H1 (cell line): ENCODE measurements around the gene CDC5L. TPM values are rescaled to one million over a fixed set of nuclear protein-coding genes. Genes with fewer than 3 reads are reported as not detected.

Experiments
- CTCF ChIA-PET: fragments of 300-600 bp; sonication (Branson Sonifier 250); formaldehyde crosslinking; loops from one replicate; lab custom pipeline; 2021; ENCODE audit not compliant: partially characterized antibody; lab: Charles Lee
- POLR2A ChIA-PET: fragments of 300-600 bp; sonication (Branson Sonifier 250); formaldehyde crosslinking; loops from one replicate; lab custom pipeline; 2021; ENCODE audit warnings: inconsistent platforms; ENCODE audit not compliant: partially characterized antibody; lab: Charles Lee
- DNase-seq, 2 experiments: peaks; one replicate each; pipeline versions ENCODE4 v3.0.0 to v3.0.0-alpha.2; 2010 to 2022; ENCODE audit warnings: low spot score in 2 of 2, low read depth in 1 of 2, mixed read lengths in 1 of 2
- FAIRE-seq: peaks from 2 replicates; lab custom pipeline; 2011; peaks lifted over from hg19 to GRCh38; lab: Jason Lieb, UNC
- H2AFZ ChIP-seq: 2 replicates; pipeline ENCODE4 v1.8.1; 2012; ENCODE audit warnings: low read length, inconsistent platforms
- H2AK5ac ChIP-seq: 2 replicates; pipeline ENCODE4 v1.6.1; 2013; ENCODE audit warnings: low read depth, low read length
- H2BK120ac ChIP-seq: replicated peaks from 2 replicates; pipeline ENCODE3; 2013; ENCODE audit warnings: low read depth, low read length, inconsistent platforms
- H2BK12ac ChIP-seq: 2 replicates; pipeline ENCODE4 v1.6.1; 2013; ENCODE audit warnings: low read depth, low read length
- H2BK15ac ChIP-seq: 2 replicates; pipeline ENCODE4 v1.6.1; 2013; ENCODE audit warnings: low read length
- H2BK20ac ChIP-seq: 2 replicates; pipeline ENCODE4 v1.6.1; 2013; ENCODE audit warnings: low read length
- H2BK5ac ChIP-seq: 2 replicates; pipeline ENCODE4 v1.6.1; 2013; ENCODE audit warnings: low read depth, low read length
- H3K14ac ChIP-seq: 2 replicates; pipeline ENCODE4 v1.6.1; 2013; ENCODE audit warnings: inconsistent platforms; ENCODE audit not compliant: insufficient read length
- H3K18ac ChIP-seq: 2 replicates; pipeline ENCODE4 v1.6.1; 2013; ENCODE audit warnings: low read length; ENCODE audit errors: extremely low read depth
- H3K23ac ChIP-seq: 2 replicates; pipeline ENCODE4 v1.6.1; 2013; ENCODE audit warnings: inconsistent platforms; ENCODE audit not compliant: insufficient read length
- H3K23me2 ChIP-seq: 2 replicates; pipeline ENCODE4 v1.6.1; 2013; ENCODE audit warnings: low read depth, low read length
- H3K27ac ChIP-seq: 2 replicates; pipeline ENCODE4 v1.6.1; 2011; ENCODE audit warnings: low read depth, low read length, inconsistent platforms
- H3K27me3 ChIP-seq, 4 experiments: replicated peaks in 1 of 4; 1 replicate in 1 of 4; 2 replicates in 3 of 4; pipeline versions ENCODE4 v1.6.1 to v1.8.1; 2011 to 2013; ENCODE audit warnings: low read length in 3 of 4, mild to moderate bottlenecking in 3 of 4, inconsistent platforms in 2 of 4, mixed read lengths in 2 of 4, moderate library complexity in 1 of 4; ENCODE audit not compliant: control insufficient read depth in 3 of 4, insufficient read depth in 3 of 4; ENCODE audit errors: extremely low read depth in 1 of 4
- H3K36me3 ChIP-seq, 4 experiments: 2 replicates each; pipeline versions ENCODE4 v1.6.1 to v1.8.1; 2011 to 2013; ENCODE audit warnings: mild to moderate bottlenecking in 4 of 4, low read length in 3 of 4, moderate library complexity in 2 of 4, control low read depth in 1 of 4, inconsistent platforms in 1 of 4; ENCODE audit not compliant: insufficient read depth in 4 of 4, control insufficient read depth in 2 of 4
- H3K4ac ChIP-seq: replicated peaks from 2 replicates; pipeline ENCODE3; 2013; ENCODE audit warnings: low read length, low read depth, mixed read lengths, inconsistent platforms; ENCODE audit not compliant: insufficient read length
- H3K4me1 ChIP-seq, 4 experiments: replicated peaks in 1 of 4; 1 replicate in 1 of 4; 2 replicates in 3 of 4; pipeline versions ENCODE4 v1.6.1 to v1.8.1; 2011 to 2013; ENCODE audit warnings: low read length in 3 of 4, inconsistent platforms in 2 of 4, mixed read lengths in 1 of 4; ENCODE audit not compliant: insufficient read depth in 4 of 4, control insufficient read depth in 3 of 4
- H3K4me2 ChIP-seq, 2 experiments: 2 replicates each; pipeline versions ENCODE4 v1.6.1 to v1.8.1; 2011 to 2013; ENCODE audit warnings: low read depth in 2 of 2, low read length in 2 of 2, control low read depth in 1 of 2, inconsistent platforms in 1 of 2, mild to moderate bottlenecking in 1 of 2; ENCODE audit not compliant: insufficient read depth in 1 of 2
- H3K4me3 ChIP-seq, 4 experiments: fragments of 200-600, 300-600 bp in 1 of 4; sonication (generic), shearing (Covaris generic), sonication (Bioruptor Twin) in 1 of 4; 2 replicates each; pipeline versions ENCODE4 v1.5.1 to v1.8.1; 2011 to 2016; ENCODE audit warnings: low read length in 4 of 4, low read depth in 3 of 4, control low read depth in 2 of 4, inconsistent platforms in 2 of 4, mild to moderate bottlenecking in 2 of 4, mixed read lengths in 1 of 4, moderate library complexity in 1 of 4; ENCODE audit not compliant: insufficient read depth in 2 of 4; ENCODE audit errors: extremely low read depth in 1 of 4
- H3K56ac ChIP-seq: replicated peaks from 2 replicates; pipeline ENCODE3; 2013; ENCODE audit warnings: low read depth, mild to moderate bottlenecking, mixed read lengths, low read length, inconsistent platforms; ENCODE audit not compliant: insufficient read length
- H3K79me1 ChIP-seq: 2 replicates; pipeline ENCODE4 v1.6.1; 2013; ENCODE audit warnings: low read depth, low read length, control low read depth
- H3K79me2 ChIP-seq, 2 experiments: 2 replicates each; pipeline versions ENCODE4 v1.6.1 to v1.8.1; 2012 to 2013; ENCODE audit warnings: low read length in 2 of 2, mild to moderate bottlenecking in 2 of 2, inconsistent platforms in 1 of 2; ENCODE audit not compliant: insufficient read depth in 2 of 2, control insufficient read depth in 1 of 2
- H3K9ac ChIP-seq, 4 experiments: replicated peaks in 1 of 4; 1 replicate in 1 of 4; 2 replicates in 3 of 4; pipeline versions ENCODE4 v1.6.1 to v1.8.1; 2011 to 2013; ENCODE audit warnings: low read depth in 3 of 4, low read length in 3 of 4, control low read depth in 2 of 4, mild to moderate bottlenecking in 2 of 4, moderate library complexity in 2 of 4, inconsistent platforms in 1 of 4; ENCODE audit errors: extremely low read depth in 1 of 4
- H3K9me3 ChIP-seq, 2 experiments: 2 replicates each; pipeline versions ENCODE4 v1.6.1 to v1.8.1; 2012 to 2013; ENCODE audit warnings: mild to moderate bottlenecking in 2 of 2, moderate library complexity in 2 of 2, control low read depth in 1 of 2, inconsistent platforms in 1 of 2, low read depth in 1 of 2, low read length in 1 of 2, mixed read lengths in 1 of 2; ENCODE audit not compliant: insufficient read depth in 2 of 2
- H4K20me1 ChIP-seq, 2 experiments: replicated peaks in 1 of 2; 2 replicates each; pipeline versions ENCODE3 to v1.8.1; 2011 to 2013; ENCODE audit warnings: inconsistent platforms in 2 of 2, low read length in 2 of 2, mild to moderate bottlenecking in 1 of 2; ENCODE audit not compliant: insufficient read depth in 2 of 2, control insufficient read depth in 1 of 2
- H4K5ac ChIP-seq: 2 replicates; pipeline ENCODE4 v1.6.1; 2013; ENCODE audit warnings: low read length, low read depth, mixed read lengths, inconsistent platforms; ENCODE audit not compliant: insufficient read length
- H4K8ac ChIP-seq: 2 replicates; pipeline ENCODE4 v1.8.0; 2013; ENCODE audit warnings: mild to moderate bottlenecking, moderate library complexity, low read length, inconsistent platforms; ENCODE audit not compliant: insufficient read depth; ENCODE audit errors: extremely low read depth
- H4K91ac ChIP-seq: replicated peaks from 2 replicates; pipeline ENCODE3; 2013; ENCODE audit warnings: low read length, mixed read lengths, inconsistent platforms; ENCODE audit not compliant: insufficient read length
- BCL11A ChIP-seq, 2 experiments: IDR thresholded peaks; one replicate each; pipeline ENCODE4 v1.6.1; 2011; ENCODE audit warnings: low read depth in 2 of 2, low read length in 2 of 2, mild to moderate bottlenecking in 2 of 2
- BRCA1 ChIP-seq: IDR thresholded peaks from 2 replicates; pipeline ENCODE4 v1.6.1; 2012; ENCODE audit warnings: low read depth, low read length, improper control_type of control experiment
- CBX8 ChIP-seq: fragments of 300-800, 300-1000 bp; sonication (generic); IDR thresholded peaks from 2 replicates; pipeline ENCODE4 v1.7.1; 2016; ENCODE audit warnings: low read depth, low read length, borderline replicate concordance
- CREB1 ChIP-seq: IDR thresholded peaks from 2 replicates; pipeline ENCODE4 v1.6.1; 2012; ENCODE audit warnings: inconsistent platforms
- JUND ChIP-seq: IDR thresholded peaks from 2 replicates; pipeline ENCODE4 v1.6.1; 2011; ENCODE audit warnings: mild to moderate bottlenecking, improper control_type of control experiment, low read length
- MAFK ChIP-seq: IDR thresholded peaks from 2 replicates; pipeline ENCODE4 v1.6.1; 2012; ENCODE audit warnings: low read depth, mild to moderate bottlenecking, improper control_type of control experiment, low read length
- SP2 ChIP-seq: IDR thresholded peaks from 2 replicates; pipeline ENCODE4 v1.6.1; 2012; ENCODE audit warnings: mild to moderate bottlenecking, low read length, inconsistent platforms
- TAF7 ChIP-seq: optimal IDR thresholded peaks from 2 replicates; pipeline ENCODE3; 2011; ENCODE audit warnings: low read depth, mild to moderate bottlenecking, inconsistent platforms, low read length, moderate library complexity, borderline replicate concordance
- WGBS, 2 experiments: shearing (Covaris generic) in 1 of 2; methylation state at CpG; one replicate each; pipeline versions ENCODE4 v1.1.6 to v1.1.7; 2013 to 2015; ENCODE audit warnings: low lambda C conversion rate in 2 of 2, mixed read lengths in 2 of 2, inconsistent platforms in 1 of 2, low coverage in 1 of 2, missing lambda C conversion rate in 1 of 2; ENCODE audit not compliant: insufficient replicate concordance in 2 of 2, insufficient coverage in 1 of 2, insufficient read length in 1 of 2; ENCODE audit errors: extremely low coverage in 1 of 2, missing lambda C conversion rate in 1 of 2; 5-methylcytosine and 5-hydroxymethylcytosine counted together
- polyA plus RNA-seq, 7 experiments: library from polyadenylated mRNA; depleted of rRNA in 3 of 7; stranded (reverse) in 5 of 7; unstranded in 2 of 7; fragments of >200 nt in 5 of 7; fragments of 200-250 nt in 2 of 7; gene quantifications; 1 replicate in 5 of 7; 2 replicates in 1 of 7; 4 replicates in 1 of 7; pipeline versions ENCODE4 v1.2.1 to v1.2.3, GENCODE V29; 2011 to 2013; ENCODE audit warnings: missing spikeins in 2 of 7, mixed read lengths in 2 of 7
- total RNA-seq: library from RNA; stranded (reverse); fragmentation: NEBNext Ultra II Directional; extraction: Animal tissue kit (Norgen Biotek cat#: 25700); gene quantifications from 2 replicates; pipeline ENCODE4 v1.2.1, GENCODE V29; 2021

CDC5L gene
- total and polyA plus RNA-seq, 2 of the 8 experiments (the other 6 are each of a cell fraction or from before 2014, with no cell fraction given), result 8.4 to 32.8 TPM

GRCh38 chr6:44377971-44378370, 9.5 kb upstream of the CDC5L start:
- WGBS, 2 experiments, result 91% methylated on average over 1 of the region's 1 CpG; no CpG with 5 or more reads in 1 of the 2 experiments
- H3K4me1 ChIP-seq, result no peaks in the 10 kb centered on the region
- no peak overlapping the region for H3K18ac ChIP-seq

More at GRCh38 chr6:44377971-44378370, 9.5 kb upstream of the CDC5L start:
- CTCF ChIA-PET, result no interaction called here
- Histone ChIP-seq H4K8ac (no peak overlapping the region), H2BK20ac (no peak overlapping the region), H2BK12ac (no peak overlapping the region), H3K23me2 (no peaks in the 10 kb centered on the region), H3K23ac (no peak overlapping the region), H2BK120ac (no peak overlapping the region), H3K27me3 (no peaks in the 10 kb centered on the region), H2AFZ (no peak overlapping the region), H3K9ac (no peak overlapping the region), H3K27ac (no peak overlapping the region), H3K4ac (no peak overlapping the region), H3K56ac (no peak overlapping the region), H3K79me1 (no peaks in the 10 kb centered on the region), H4K5ac (no peak overlapping the region), H4K20me1 (no peaks in the 10 kb centered on the region), H4K91ac (no peak overlapping the region), H3K4me2 (no peak overlapping the region), H3K79me2 (no peaks in the 10 kb centered on the region), H3K14ac (no peak overlapping the region)
- no peak for FAIRE-seq
- no peak for DNase-seq
- no peak for TF ChIP-seq SP2
- TF ChIP-seq CBX8, result no peak
- no peak for TF ChIP-seq TAF7
- no peak for TF ChIP-seq JUND
- TF ChIP-seq BCL11A (IDR thresholded peaks at IDR 0.05; ENCODE audit: low read depth in 2 of 2, low read length in 2 of 2), result no peak
- no peak for TF ChIP-seq BRCA1
- no peak for TF ChIP-seq MAFK
- no peak for TF ChIP-seq CREB1
- TF ChIP-seq, all 59 proteins: peak for 0
- no peak overlapping the region for H2BK15ac ChIP-seq
- H2AK5ac ChIP-seq, result no peak overlapping the region
- H2BK5ac ChIP-seq, result no peak overlapping the region
- POLR2A ChIA-PET, result no interaction called here
- no peaks in the 10 kb centered on the region for H3K36me3 ChIP-seq
- no peaks in the 10 kb centered on the region for H3K9me3 ChIP-seq
- H3K4me3 ChIP-seq, result no peak overlapping the region
